Left ventricle myocardium inferior (tissue), 1 donor: Measurements from ENCODE around the gene ACTN4. TPM values are rescaled to one million over a fixed set of nuclear protein-coding genes. Genes with fewer than 3 reads are reported as not detected.

Experiments
- DNase-seq: peaks from one replicate; pipeline ENCODE4 v3.0.0-alpha.2; 2020
- H3K27ac ChIP-seq: fragments of 200-600 bp; replicated peaks from 2 replicates; pipeline ENCODE4 v1.8.0; 2021
- H3K27me3 ChIP-seq: fragments of 200-600 bp; 2 replicates; pipeline ENCODE4 v1.8.0; 2021; ENCODE audit warnings: low read depth
- H3K36me3 ChIP-seq: fragments of 200-600 bp; 2 replicates; pipeline ENCODE4 v1.8.0; 2021
- H3K4me1 ChIP-seq: fragments of 200-600 bp; 2 replicates; pipeline ENCODE4 v1.8.0; 2021
- H3K4me3 ChIP-seq: fragments of 200-600 bp; 2 replicates; pipeline ENCODE4 v1.8.0; 2021; ENCODE audit warnings: mild to moderate bottlenecking, moderate library complexity
- H3K9me3 ChIP-seq: fragments of 200-600 bp; replicated peaks from 2 replicates; pipeline ENCODE4 v1.8.0; 2021
- intact Hi-C: fragments of 100-400 bp; cut with micrococcal nuclease; formaldehyde crosslinking; loops from one replicate; pipeline ENCODE4 v1.11.0; 2022
- total RNA-seq: library from RNA; stranded (reverse); fragmentation: NEBNext Ultra II Directional; extraction: Animal tissue kit (Norgen Biotek cat#: 25700); gene quantifications from one replicate; pipeline ENCODE4 v1.2.1, GENCODE V29; 2021
- TF ChIP-seq, protein P1 (sequence below): fragments of 200-600 bp; IDR thresholded peaks from 2 replicates; pipeline ENCODE4 v1.8.0; 2021; ENCODE audit warnings: antibody characterized with exemption, mild to moderate bottlenecking, borderline replicate concordance
- donor health status: DM: no; HTN: yes; CAD: no; lungs with severe emphysema.

The ACTN4 gene
- total RNA-seq, 1 donor from 2014 or later, result 111 TPM

DNA sequence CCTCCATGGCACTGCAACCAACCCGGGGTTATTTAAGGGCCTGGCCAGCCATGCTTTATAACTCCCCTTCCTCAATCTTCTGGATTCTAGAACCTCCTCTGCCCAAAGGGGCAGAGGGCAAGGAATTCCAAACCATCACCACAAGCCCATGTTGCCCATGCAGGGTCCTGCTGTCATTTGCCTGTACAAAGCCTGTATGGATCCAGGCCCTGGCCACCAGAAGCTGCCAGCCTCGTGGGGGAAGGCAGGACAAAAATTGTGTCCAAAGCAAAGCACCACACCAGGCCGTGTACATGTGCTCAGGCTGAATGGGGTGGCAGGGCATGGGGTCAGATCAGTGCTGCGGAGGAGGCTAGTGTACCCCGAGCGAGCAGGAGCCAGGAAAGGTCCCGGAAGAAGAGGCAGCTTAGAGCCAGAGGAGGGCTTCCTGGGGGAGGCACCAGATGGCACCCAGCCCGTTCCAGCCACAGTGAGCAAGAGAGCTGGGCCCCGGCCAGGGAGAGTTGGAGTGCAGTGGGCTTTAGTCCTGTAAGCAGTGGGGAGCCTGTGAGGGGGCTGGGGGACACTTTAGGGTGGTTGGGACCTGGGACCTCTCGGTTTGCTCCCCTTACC lies 61.1 kb downstream of the ACTN4 start:
- DNase-seq, result peak; percentile 30
- Histone ChIP-seq H3K9me3 (no peaks in the 10 kb centered on the region), H3K4me3 (no peak overlapping the region), H3K27me3 (no peaks in the 10 kb centered on the region), H3K4me1 (peaks cover 100% of the 10 kb centered on the region), H3K27ac (peak overlapping the region; percentile 91), H3K36me3 (peaks cover 89% of the 10 kb centered on the region)
- intact Hi-C loops, result loop anchor here (10.0 kb wide), 1 partner anchor 54 kb away; no protein-coding TSS in a partner anchor
- TF ChIP-seq, protein P1, sequence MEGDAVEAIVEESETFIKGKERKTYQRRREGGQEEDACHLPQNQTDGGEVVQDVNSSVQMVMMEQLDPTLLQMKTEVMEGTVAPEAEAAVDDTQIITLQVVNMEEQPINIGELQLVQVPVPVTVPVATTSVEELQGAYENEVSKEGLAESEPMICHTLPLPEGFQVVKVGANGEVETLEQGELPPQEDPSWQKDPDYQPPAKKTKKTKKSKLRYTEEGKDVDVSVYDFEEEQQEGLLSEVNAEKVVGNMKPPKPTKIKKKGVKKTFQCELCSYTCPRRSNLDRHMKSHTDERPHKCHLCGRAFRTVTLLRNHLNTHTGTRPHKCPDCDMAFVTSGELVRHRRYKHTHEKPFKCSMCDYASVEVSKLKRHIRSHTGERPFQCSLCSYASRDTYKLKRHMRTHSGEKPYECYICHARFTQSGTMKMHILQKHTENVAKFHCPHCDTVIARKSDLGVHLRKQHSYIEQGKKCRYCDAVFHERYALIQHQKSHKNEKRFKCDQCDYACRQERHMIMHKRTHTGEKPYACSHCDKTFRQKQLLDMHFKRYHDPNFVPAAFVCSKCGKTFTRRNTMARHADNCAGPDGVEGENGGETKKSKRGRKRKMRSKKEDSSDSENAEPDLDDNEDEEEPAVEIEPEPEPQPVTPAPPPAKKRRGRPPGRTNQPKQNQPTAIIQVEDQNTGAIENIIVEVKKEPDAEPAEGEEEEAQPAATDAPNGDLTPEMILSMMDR, result no peak

DNA sequence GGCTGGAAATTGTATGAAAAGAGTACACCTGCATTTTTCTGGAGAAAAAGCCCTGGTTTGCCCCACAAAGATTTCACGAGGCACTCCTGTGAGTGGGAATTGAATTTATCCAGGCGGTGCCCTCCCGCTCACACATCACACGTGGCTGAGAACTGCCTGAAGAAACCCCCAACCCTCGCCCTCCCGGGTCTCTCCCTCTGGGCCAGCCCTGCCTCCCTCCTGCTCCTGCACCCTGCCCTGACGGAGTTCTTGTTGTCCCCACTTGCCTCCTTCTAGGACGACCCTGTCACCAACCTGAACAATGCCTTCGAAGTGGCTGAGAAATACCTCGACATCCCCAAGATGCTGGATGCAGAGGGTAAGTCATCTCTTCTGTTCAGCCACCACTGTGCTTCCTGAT lies 61.7 kb downstream of the ACTN4 start:
- Histone ChIP-seq H3K4me1 (peaks cover 100% of the 10 kb centered on the region), H3K27me3 (no peaks in the 10 kb centered on the region), H3K36me3 (peaks cover 87% of the 10 kb centered on the region), H3K9me3 (no peaks in the 10 kb centered on the region), H3K27ac (peak overlapping the region; percentile 91), H3K4me3 (peak overlapping the region; percentile 21)
- TF ChIP-seq, protein P1, result no peak
- DNase-seq, result no peak
- intact Hi-C loops, result loop anchor here (10.0 kb wide), 1 partner anchor 54 kb away; no protein-coding TSS in a partner anchor

DNA sequence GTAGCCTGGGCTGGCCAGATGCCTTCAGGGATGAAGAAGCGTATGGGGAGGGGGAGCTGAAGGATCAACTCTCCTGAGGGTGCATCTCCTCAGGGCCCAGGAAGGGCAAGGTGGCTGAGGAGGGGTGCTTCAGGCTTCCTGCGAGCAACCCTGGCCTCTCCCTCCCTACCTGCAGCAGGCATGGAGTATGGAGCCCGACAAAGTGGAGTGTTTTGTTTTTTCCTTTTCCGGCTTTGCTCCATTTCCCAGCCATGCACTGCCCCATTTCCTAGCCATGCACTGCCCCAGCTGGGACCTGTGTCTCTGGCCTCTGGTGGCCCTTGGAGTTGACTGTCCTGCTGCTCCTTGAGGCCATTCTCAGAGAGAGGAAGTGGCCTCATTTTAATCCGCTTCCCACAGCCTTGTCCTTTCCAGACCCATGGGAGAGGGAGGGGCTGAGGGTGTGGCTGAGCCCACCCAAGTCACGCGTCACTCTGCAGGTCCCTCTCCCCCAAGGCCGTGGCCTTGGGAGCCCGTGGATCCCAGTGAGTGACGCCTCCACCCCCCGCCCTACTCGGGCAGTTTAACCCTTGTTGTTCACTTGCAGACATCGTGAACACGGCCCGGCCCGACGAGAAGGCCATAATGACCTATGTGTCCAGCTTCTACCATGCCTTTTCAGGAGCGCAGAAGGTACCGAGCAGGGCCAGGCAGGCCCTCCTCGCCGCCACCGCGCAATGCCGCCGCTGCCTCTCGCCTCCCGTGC lies 62.4 kb downstream of the ACTN4 start:
- DNase-seq, result no peak
- H3K36me3 ChIP-seq, result peaks cover 87% of the 10 kb centered on the region
- peak overlapping the region; percentile 91 for H3K27ac ChIP-seq
- TF ChIP-seq, protein P1, result no peak
- H3K9me3 ChIP-seq, result no peaks in the 10 kb centered on the region
- H3K27me3 ChIP-seq, result no peaks in the 10 kb centered on the region
- intact Hi-C loops, result loop anchor here (10.0 kb wide), 1 partner anchor 55 kb away; no protein-coding TSS in a partner anchor
- peak overlapping the region; percentile 21 for H3K4me3 ChIP-seq
- peaks cover 100% of the 10 kb centered on the region for H3K4me1 ChIP-seq

DNA sequence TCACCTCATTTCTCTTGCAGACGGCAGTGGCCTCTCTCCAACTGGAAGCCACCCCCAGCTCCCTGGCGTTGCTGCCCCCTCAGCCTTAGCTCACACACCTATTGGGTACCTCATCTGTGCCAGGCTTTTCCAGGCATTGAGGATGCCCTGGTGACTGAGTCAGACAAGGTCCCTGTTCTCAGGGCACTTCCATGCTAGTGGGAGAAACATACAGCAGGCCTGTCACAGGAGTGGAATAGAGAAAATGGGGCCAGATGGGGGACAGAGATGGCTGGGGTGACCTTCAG lies 62.9 kb downstream of the ACTN4 start:
- no peaks in the 10 kb centered on the region for H3K27me3 ChIP-seq
- no peak overlapping the region for H3K4me3 ChIP-seq
- H3K9me3 ChIP-seq, result no peaks in the 10 kb centered on the region
- H3K27ac ChIP-seq, result peak overlapping the region; percentile 91
- peaks cover 87% of the 10 kb centered on the region for H3K36me3 ChIP-seq
- TF ChIP-seq, protein P1, result no peak
- no peak for DNase-seq
- intact Hi-C loops, result no loop called here
- H3K4me1 ChIP-seq, result peaks cover 100% of the 10 kb centered on the region

DNA sequence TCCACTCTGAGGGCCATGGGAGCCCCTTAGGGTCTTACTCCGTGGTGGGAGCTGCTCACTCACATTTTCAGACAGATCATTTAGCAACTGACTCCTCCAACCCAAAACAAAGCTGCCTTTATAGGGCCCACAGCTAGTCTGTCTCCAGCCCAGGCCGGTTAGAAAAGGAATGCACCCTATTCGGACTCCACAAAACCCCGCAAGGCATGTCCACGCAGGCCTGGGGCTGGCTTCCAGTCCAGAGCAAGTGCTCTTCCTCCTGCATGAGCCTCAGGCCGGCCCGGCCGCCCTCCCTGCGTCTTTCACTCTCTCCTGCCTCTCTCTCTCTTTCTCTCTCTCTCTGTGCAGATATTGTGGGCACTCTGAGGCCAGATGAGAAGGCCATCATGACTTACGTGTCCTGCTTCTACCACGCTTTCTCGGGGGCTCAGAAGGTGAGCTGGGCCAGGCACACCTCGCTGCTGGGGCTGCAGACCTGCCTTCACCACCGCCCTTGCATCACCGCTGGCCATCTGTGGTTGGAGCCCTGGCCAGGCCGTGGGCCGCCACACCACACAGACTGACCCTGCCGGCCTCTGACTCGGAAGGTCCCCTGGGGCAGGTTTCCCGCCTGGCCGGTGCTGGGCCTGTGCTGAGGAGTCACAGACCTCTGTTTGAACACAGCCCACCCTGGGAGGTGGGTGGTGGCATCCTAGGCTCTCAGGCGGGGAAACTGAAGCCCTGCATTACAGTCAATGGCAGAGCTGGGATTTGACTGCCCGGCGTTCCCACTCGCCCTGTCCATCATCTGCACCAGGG lies 63.7 kb downstream of the ACTN4 start:
- Histone ChIP-seq H3K27me3 (no peaks in the 10 kb centered on the region), H3K27ac (peak overlapping the region; percentile 91), H3K9me3 (no peaks in the 10 kb centered on the region), H3K4me3 (no peak overlapping the region), H3K4me1 (peaks cover 100% of the 10 kb centered on the region), H3K36me3 (peaks cover 87% of the 10 kb centered on the region)
- TF ChIP-seq, protein P1, result no peak
- DNase-seq, result no peak
- intact Hi-C loops, result no loop called here
